Hepatocyte (in vitro differentiated cells): Measurements from ENCODE around the gene CELA1.

ENCODE experiments used
- EZH2 ChIP-seq: fragments of 200-600 bp; sonication (generic); IDR thresholded peaks from 2 replicates; pipeline ENCODE4 v1.6.1; 2016; ENCODE audit warnings: antibody characterized with exemption, mild to moderate bottlenecking, borderline replicate concordance
- EZH2phosphoT487 ChIP-seq: fragments of 200-600 bp; sonication (generic); IDR thresholded peaks from one replicate; pipeline ENCODE4 v1.6.1; 2018; ENCODE audit warnings: antibody characterized with exemption, mild to moderate bottlenecking, low read depth, moderate library complexity; ENCODE audit not compliant: unreplicated experiment, severe bottlenecking
- TF ChIP-seq, protein P1 (sequence below): fragments of 200-600 bp; sonication (generic); IDR thresholded peaks from 2 replicates; pipeline ENCODE4 v1.5.1; 2016; ENCODE audit warnings: antibody characterized with exemption, mild to moderate bottlenecking; ENCODE audit not compliant: poor library complexity

DNA sequence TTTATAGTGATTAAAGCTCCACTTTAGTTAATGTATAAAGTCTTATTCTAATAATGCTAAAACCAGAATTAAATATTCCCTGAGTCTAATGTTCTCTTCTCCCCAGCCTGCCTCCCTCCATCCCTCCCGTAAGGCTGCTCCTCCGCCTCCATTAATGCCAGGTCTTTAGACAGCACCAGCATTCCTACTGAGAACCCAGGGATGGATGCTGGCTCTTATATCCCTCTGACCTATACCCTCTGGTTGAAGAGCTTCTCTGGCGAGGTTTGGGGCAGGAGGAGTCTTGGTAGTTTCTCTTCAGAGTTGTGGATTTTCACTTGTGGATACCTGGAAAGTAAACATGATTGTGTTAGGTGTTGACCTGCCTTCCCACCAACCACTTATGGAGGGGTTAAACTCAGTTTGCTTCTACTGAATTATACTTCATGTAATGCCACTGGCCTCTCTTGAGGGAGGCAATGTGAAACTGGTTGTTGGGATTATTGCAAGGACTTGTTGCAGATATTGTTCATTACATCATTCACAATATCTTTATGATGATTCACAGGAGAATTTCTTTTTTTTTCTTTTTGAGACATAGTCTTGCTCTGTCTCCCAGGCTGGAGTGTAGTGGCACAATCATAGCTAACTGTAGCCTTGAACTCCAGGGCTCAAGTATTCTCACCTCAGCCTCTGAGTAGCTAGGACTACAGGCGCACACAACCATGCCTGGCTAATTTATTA lies 65.1 kb downstream of the CELA1 start:
- TF ChIP-seq, protein P1, sequence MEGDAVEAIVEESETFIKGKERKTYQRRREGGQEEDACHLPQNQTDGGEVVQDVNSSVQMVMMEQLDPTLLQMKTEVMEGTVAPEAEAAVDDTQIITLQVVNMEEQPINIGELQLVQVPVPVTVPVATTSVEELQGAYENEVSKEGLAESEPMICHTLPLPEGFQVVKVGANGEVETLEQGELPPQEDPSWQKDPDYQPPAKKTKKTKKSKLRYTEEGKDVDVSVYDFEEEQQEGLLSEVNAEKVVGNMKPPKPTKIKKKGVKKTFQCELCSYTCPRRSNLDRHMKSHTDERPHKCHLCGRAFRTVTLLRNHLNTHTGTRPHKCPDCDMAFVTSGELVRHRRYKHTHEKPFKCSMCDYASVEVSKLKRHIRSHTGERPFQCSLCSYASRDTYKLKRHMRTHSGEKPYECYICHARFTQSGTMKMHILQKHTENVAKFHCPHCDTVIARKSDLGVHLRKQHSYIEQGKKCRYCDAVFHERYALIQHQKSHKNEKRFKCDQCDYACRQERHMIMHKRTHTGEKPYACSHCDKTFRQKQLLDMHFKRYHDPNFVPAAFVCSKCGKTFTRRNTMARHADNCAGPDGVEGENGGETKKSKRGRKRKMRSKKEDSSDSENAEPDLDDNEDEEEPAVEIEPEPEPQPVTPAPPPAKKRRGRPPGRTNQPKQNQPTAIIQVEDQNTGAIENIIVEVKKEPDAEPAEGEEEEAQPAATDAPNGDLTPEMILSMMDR: no peak
- TF ChIP-seq EZH2 (no peak), EZH2phosphoT487 (no peak)
